HG03378 (cell line): ENCODE data around the gene PYGO2.
"Not testable (repeated sequence)": the region's sequence is repeated elsewhere in the genome, so short reads cannot be mapped to it uniquely, and the experiment has no call there.

Experiments
- ATAC-seq: cut with Tn5 transposase; IDR thresholded peaks from one replicate; pipeline ENCODE4 v1.9.1; 2021; ENCODE audit warnings: mild to moderate bottlenecking, moderate library complexity; ENCODE audit not compliant: unreplicated experiment

PYGO2 gene

GRCh38 chr1:154911691-154912550 is 49.7 kb downstream of the PYGO2 start:
- ATAC-seq, result no peak

GRCh38 chr1:154910851-154911250 is 50.7 kb downstream of the PYGO2 start:
- ATAC-seq, result no peak

- no peak for ATAC-seq
Observed at GRCh38 chr1:154908937-154909336, 52.6 kb downstream of the PYGO2 start.

- ATAC-seq, result not testable (repeated sequence)
Observed at GRCh38 chr1:154908129-154908528, 53.5 kb downstream of the PYGO2 start.
